GM21360 (cell line): Measurements from ENCODE around the gene GJD2.

Experiments
- ATAC-seq: cut with Tn5 transposase; IDR thresholded peaks from one replicate; pipeline ENCODE4 v1.9.1; 2021; ENCODE audit warnings: mild to moderate bottlenecking, moderate library complexity; ENCODE audit not compliant: unreplicated experiment

The GJD2 gene

GRCh38 chr15:34773917-34774316 lies 19.1 kb upstream of the GJD2 start:
- no peak for ATAC-seq

GRCh38 chr15:34773013-34773412 lies 18.2 kb upstream of the GJD2 start:
- no peak for ATAC-seq

- ATAC-seq: no peak
Measured at GRCh38 chr15:34772312-34772711, 17.5 kb upstream of the GJD2 start.

GRCh38 chr15:34769711-34770110 lies 14.9 kb upstream of the GJD2 start:
- ATAC-seq: no peak

GRCh38 chr15:34768530-34768929 lies 13.7 kb upstream of the GJD2 start:
- ATAC-seq: no peak

GRCh38 chr15:34765741-34766140 lies 10.9 kb upstream of the GJD2 start:
- no peak for ATAC-seq

- ATAC-seq: no peak
Measured at GRCh38 chr15:34760909-34761308, 6.1 kb upstream of the GJD2 start.

- no peak for ATAC-seq
Measured at GRCh38 chr15:34759992-34760391, 5.2 kb upstream of the GJD2 start.

- no peak for ATAC-seq
Measured at GRCh38 chr15:34759347-34759746, 4.5 kb upstream of the GJD2 start.

GRCh38 chr15:34757262-34757661 lies 2.5 kb upstream of the GJD2 start:
- no peak for ATAC-seq

GRCh38 chr15:34755419-34755773 lies 598 bp upstream of the GJD2 start:
- no peak for ATAC-seq

GRCh38 chr15:34754171-34754601 lies 612 bp downstream of the GJD2 start:
- no peak for ATAC-seq

GRCh38 chr15:34753236-34753894 lies 1.4 kb downstream of the GJD2 start:
- no peak for ATAC-seq

GRCh38 chr15:34749691-34750090 lies 5.1 kb downstream of the GJD2 start:
- no peak for ATAC-seq

GRCh38 chr15:34739346-34739745 lies 15.5 kb downstream of the GJD2 start:
- no peak for ATAC-seq

GRCh38 chr15:34738002-34738401 lies 16.8 kb downstream of the GJD2 start:
- ATAC-seq: no peak

GRCh38 chr15:34737477-34737876 lies 17.3 kb downstream of the GJD2 start:
- ATAC-seq: no peak

- no peak for ATAC-seq
Measured at GRCh38 chr15:34734303-34734702, 20.5 kb downstream of the GJD2 start.

- ATAC-seq: no peak
Measured at GRCh38 chr15:34733621-34734020, 21.2 kb downstream of the GJD2 start.

GRCh38 chr15:34732430-34732829 lies 22.4 kb downstream of the GJD2 start:
- no peak for ATAC-seq

- ATAC-seq: no peak
Measured at GRCh38 chr15:34730701-34731100, 24.1 kb downstream of the GJD2 start.

- no peak for ATAC-seq
Measured at GRCh38 chr15:34729886-34730285, 24.9 kb downstream of the GJD2 start.

GRCh38 chr15:34729056-34729455 lies 25.7 kb downstream of the GJD2 start:
- no peak for ATAC-seq
